Testis (tissue), 2 donors: ENCODE results near the gene TPCN1.

Experiments
- CTCF ChIP-seq, 3 experiments: fragments of 450-650 bp in 2 of 3; fragments of 200-600 bp in 1 of 3; sonication (generic) in 1 of 3; IDR thresholded peaks; one replicate each; pipeline ENCODE4 v1.5.1; 2016 to 2019; ENCODE audit warnings: antibody characterized with exemption in 3 of 3, mild to moderate bottlenecking in 2 of 3, moderate library complexity in 1 of 3
- POLR2A ChIP-seq: fragments of 450-650 bp; IDR thresholded peaks from one replicate; pipeline ENCODE4 v1.6.1; 2017; ENCODE audit warnings: antibody characterized with exemption, mild to moderate bottlenecking, moderate library complexity

GRCh38 chr12:113316155-113316554, 94.9 kb downstream of the TPCN1 start:
- no peak for TF ChIP-seq POLR2A
- no peak for TF ChIP-seq CTCF (IDR thresholded peaks at IDR 0.05)
